ENCODE measurements around the gene MGAT5.

MGAT5 gene

GRCh38 chr2:134360745-134361487, 107.0 kb downstream of the MGAT5 start:
- DNase-seq (ENCODE audit: extremely low read depth in 1 of 2, low read depth in 1 of 2) = no peak

DNA sequence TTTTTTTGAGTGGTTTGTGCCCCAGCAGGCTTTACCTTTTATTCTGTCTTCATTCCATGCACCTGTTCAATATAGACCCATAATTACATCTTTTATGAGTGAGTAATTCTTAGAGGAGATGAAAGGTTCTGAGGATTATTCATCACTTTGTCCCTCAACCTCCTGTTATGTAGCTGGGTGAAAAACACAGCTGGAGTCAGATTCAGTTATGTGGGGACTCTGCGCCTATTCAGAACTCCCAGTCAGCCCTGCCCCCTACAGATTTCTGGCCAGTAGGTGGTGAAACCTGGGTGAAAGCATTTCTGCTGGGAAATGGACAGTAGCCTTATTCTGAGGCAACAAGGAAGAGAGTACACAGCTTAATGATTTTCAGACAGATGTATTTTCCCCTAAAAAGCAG, 107.8 kb downstream of the MGAT5 start:
- no peak for DNase-seq (ENCODE audit: extremely low read depth in 1 of 2, low read depth in 1 of 2)

- no peak for DNase-seq (ENCODE audit: extremely low read depth in 1 of 2, low read depth in 1 of 2)
These were observed 108.3 kb downstream of the MGAT5 start for GRCh38 chr2:134362152-134362668.

DNA sequence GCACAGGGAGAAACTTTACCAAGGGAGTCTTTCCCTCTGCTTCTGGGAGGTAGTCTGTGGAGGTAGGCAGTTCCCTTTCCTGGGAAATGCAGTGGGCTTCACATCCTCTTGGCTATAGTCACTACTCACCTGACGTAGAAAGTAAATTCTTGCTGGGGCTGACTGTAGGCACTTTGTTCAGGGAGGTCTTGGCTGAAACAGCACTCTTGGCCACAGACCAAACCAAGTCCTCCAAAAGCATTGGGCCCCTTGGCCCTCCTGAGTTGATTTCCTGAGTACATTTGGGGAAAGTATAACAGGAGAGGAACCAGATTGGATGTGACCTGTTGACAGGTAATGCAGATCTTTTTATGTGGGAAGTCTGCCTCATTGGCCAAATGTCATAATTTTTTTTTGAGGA, 108.9 kb downstream of the MGAT5 start:
- no peak for DNase-seq (ENCODE audit: extremely low read depth in 1 of 2, low read depth in 1 of 2)

DNA sequence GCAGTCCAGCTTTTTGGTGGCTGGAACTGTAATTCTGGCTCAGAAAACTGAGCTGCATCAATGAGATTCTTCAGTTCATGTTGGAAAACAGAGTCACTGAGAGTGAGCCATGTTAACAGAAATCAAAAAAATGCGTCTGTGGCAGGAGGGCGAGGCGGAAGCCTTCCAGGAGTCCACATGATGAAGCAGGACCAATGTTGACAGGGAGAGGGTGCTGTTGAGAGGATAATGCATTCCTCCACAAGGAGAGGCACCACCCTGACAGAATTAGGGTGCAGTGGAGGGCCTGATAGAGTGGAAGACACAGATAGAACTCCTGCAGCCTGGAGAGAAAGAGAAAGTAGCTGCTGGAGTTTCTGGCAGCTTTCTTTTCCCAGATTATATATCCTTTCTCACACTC, 111.5 kb downstream of the MGAT5 start:
- no peak for DNase-seq (ENCODE audit: extremely low read depth in 1 of 2, low read depth in 1 of 2)

GRCh38 chr2:134366359-134366758, 112.5 kb downstream of the MGAT5 start:
- DNase-seq (ENCODE audit: extremely low read depth in 1 of 2, low read depth in 1 of 2) = no peak

GRCh38 chr2:134367213-134367612, 113.3 kb downstream of the MGAT5 start:
- DNase-seq (ENCODE audit: extremely low read depth in 1 of 2, low read depth in 1 of 2) = no peak

- DNase-seq (ENCODE audit: extremely low read depth in 1 of 2, low read depth in 1 of 2) = no peak
These were observed 114.3 kb downstream of the MGAT5 start for GRCh38 chr2:134368009-134368817.

DNA sequence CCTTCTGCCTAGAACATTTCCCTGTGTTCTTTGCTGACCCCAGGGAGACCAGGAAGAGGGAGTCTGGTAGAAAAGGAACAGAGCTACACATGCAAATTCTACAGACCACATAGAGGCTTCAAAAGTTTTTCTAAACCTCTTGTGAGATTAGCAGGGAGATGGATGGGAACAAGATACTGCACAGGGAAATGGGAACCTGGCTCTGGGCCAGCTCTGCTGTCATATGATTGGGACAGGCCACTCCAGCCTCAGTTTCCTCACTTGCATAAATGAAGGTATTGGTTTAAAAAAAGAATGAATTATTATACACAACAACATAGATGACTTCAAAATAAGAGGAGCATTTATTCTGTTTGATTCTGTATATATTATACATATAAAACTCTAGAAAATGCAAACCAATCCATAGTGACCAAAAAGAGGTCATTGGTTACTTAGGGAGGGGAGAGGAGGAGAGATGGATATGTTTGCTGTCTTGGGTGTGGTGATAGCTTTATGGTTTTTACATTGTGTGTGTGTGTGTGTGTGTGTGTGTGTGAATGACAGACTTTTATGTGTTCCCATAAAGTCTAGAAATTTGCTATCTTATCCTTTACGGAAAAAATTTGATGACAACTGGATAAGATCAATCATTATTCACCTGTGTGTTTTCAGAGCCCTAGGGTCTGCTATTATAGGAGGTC, 115.5 kb downstream of the MGAT5 start:
- DNase-seq (ENCODE audit: extremely low read depth in 1 of 2, low read depth in 1 of 2) = no peak

DNA sequence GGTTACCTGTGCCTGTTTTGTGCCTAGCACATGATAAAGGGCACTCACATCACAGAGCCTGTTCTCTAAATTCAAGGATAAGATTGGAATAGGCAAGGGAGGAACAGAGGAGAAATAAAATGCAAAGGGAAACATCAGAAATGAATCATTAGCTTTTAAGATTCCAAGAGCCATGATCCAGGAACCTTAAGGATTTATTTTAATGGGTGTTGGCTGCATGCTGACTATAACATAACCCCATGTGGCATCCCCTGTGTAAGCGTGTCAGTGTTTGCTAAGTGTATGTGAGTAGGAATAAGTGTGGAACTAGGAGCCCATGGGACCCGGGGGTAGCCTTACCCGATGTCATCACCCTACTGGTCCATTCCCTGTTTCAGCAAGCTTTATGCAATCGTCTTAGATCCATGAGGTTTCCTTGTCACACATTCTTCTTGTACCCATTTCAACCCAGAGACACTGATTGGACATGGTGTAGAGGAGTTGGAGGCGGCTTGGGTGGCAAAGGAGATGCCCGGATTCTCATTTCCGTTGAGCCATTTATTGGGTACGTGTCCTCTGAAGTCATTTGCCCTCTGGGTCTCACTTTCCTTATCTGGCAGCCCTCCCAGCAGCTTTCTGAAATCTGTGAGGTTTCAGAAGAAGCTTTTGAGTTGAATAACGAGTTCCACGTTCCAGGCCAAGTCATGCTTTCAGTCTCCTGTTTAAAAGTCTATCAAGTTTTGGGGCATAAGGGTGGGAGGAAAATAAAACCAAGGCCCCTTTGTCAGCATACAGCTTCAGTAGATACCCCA, 117.0 kb downstream of the MGAT5 start:
- no peak for DNase-seq (ENCODE audit: extremely low read depth in 1 of 2, low read depth in 1 of 2)

DNA sequence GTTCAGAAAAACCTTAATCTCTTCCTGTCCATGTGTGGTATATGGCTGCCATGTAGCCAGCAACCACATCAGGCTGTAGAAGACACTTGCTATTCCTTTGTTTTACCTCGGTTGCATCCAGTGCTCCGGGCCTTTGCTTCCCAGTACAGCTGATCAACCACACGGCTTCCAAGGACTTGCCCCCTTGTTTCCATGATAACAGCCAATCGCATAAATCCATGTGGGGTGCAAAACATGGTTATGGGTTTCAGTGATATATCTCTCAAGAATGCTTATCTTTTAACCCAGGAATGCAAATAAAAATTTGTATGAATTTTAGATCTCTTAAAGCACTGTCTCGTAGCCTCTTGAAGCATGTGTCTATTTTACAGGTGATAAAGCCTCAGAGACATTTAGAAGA, 118.3 kb downstream of the MGAT5 start:
- DNase-seq (ENCODE audit: extremely low read depth in 1 of 2, low read depth in 1 of 2) = no peak

GRCh38 chr2:134372611-134373131, 118.8 kb downstream of the MGAT5 start:
- no peak for DNase-seq (ENCODE audit: extremely low read depth in 1 of 2, low read depth in 1 of 2)

- no peak for DNase-seq (ENCODE audit: extremely low read depth in 1 of 2, low read depth in 1 of 2)
These were observed 122.1 kb downstream of the MGAT5 start for GRCh38 chr2:134375935-134376334.

DNA sequence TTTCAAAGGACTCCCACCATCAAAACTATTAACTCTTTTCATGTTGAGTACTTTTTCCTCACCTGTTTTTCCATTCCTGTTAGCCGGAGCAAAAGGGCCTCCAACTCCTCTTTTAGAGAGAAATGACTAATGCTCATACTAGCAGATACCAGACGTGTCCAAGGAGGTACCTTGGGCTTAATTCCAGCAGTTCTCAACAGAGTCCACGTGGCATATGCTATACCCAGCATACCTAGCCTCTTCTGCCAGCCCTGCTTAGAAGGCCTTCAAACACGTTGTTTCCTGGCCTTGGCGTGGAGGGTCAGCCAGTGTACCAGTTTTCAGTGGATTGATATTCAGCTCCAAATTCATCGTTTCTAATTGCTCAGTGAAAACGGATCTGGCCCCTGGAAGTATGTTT, 123.9 kb downstream of the MGAT5 start:
- DNase-seq (ENCODE audit: extremely low read depth in 1 of 2, low read depth in 1 of 2) = no peak

DNA sequence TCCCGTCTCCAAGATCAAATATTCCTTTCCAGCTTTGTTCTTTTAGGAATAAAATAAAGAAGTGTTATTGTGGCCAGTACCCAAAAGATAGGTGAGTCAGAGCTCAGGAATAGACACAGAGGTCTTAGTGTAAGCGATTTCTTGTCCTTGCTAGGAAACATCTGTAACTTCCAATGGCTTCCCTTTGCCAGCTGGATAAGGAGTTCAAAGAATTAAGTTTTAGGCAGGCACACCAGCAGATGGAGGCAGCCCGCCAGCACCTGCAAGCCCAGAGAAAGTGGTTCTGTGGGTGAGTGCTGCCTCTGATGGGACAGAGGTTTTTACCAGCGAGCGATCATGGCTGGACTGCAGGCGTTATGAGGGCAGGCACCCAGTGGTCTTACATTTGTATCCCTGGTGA, 125.4 kb downstream of the MGAT5 start:
- no peak for DNase-seq (ENCODE audit: extremely low read depth in 1 of 2, low read depth in 1 of 2)

GRCh38 chr2:134379722-134380121, 125.8 kb downstream of the MGAT5 start:
- DNase-seq (ENCODE audit: extremely low read depth in 1 of 2, low read depth in 1 of 2) = no peak

DNA sequence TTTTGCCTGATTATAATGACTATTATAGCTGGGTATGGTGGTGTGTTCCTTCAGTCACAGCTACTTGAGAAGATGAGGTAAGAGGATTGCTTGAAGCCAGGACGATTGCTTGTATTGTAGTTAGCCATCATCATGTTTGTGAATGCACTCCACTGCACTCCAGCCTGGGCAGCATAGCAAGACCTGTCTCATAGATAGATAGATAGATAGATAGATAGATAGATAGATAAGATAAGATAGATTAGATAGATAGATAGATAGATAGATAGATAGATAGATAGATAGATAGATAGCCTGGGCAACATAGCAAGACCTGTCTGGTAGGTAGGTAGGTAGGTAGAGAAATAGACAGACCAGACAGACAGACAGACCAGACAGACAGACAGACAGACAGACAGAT, 127.3 kb downstream of the MGAT5 start:
- DNase-seq (ENCODE audit: extremely low read depth in 1 of 2, low read depth in 1 of 2) = no peak

GRCh38 chr2:134384131-134384530, 130.3 kb downstream of the MGAT5 start:
- no peak for DNase-seq (ENCODE audit: extremely low read depth in 1 of 2, low read depth in 1 of 2)

DNA sequence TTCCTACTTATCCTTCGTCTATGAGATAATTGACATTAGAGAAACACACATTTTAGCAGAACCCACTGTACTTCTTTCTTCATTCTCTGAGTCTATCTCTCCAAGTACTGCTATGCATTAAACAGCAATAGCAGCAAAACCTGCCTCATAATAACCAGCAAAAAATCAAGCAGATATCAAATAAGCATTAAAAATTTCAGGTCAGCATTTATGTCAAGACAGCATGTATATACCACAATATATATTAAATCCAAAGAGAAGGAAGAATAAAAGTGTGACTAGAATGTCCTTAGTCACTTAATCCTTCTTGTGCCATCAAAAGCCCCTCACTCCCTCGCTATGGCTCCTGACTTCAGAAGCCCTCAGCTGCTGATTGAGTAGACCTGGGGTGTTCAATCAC, 131.3 kb downstream of the MGAT5 start:
- no peak for DNase-seq (ENCODE audit: extremely low read depth in 1 of 2, low read depth in 1 of 2)

DNA sequence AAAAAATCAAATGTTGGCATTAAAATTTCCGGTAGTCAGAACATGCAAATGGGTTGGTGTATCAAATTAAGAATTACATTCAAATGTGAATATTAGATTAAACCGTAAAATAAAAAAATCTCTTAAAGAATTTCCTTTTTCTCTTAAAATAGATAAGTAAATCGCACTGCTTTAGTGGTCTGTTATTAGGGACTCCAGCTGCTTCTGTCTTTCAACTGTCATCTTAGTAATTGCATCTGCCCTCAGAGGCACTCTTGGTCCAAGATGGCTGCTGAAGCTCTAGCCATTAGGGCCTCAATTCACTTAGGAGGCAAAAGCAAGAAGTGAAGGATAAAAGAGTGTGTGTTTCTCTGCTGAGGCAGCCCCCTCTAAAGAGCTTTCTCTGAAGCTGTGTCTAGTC, 132.4 kb downstream of the MGAT5 start:
- no peak for DNase-seq (ENCODE audit: extremely low read depth in 1 of 2, low read depth in 1 of 2)

DNA sequence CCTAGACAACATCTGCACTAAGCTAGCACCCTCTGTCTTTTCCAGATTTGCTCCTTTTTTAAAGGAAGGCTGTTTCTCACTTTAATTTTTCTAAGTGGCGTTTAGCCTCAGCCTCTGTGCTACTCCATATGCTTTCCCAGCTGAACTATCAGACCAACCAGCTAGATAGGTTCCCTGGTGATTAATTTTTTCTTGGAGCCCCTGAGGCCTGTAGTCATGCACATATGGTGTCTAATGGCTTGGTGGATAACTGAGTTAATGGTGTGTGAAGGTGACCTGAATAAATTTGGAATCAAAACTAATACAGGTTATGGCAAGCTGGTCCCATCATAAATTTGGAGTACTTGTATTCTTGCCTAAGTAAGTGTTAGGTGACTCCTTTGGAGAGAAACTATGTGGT, 135.5 kb downstream of the MGAT5 start:
- DNase-seq (ENCODE audit: extremely low read depth in 1 of 2, low read depth in 1 of 2) = no peak
